HEK293T (cell line): ENCODE measurements around the gene SNAP25.

ENCODE experiments used
- BHLHE40 ChIP-seq: fragments of 450-650 bp; IDR thresholded peaks from 2 replicates; pipeline ENCODE4 v1.6.1; 2016; ENCODE audit warnings: mild to moderate bottlenecking, moderate library complexity, borderline replicate concordance
- ELF4 ChIP-seq: fragments of 450-650 bp; IDR thresholded peaks from 2 replicates; pipeline ENCODE4 v1.6.1; 2017; ENCODE audit warnings: antibody characterized with exemption
- FOXM1 ChIP-seq: fragments of 450-650 bp; IDR thresholded peaks from 2 replicates; pipeline ENCODE4 v1.6.1; 2017; ENCODE audit warnings: mild to moderate bottlenecking, borderline replicate concordance
- L3MBTL2 ChIP-seq: fragments of 450-650 bp; conservative IDR thresholded peaks from 2 replicates; pipeline ENCODE4 v1.6.1; 2016; ENCODE audit warnings: mild to moderate bottlenecking
- SP1 ChIP-seq: fragments of 450-650 bp; IDR thresholded peaks from 2 replicates; pipeline ENCODE4 v1.6.1; 2017
- SUZ12 ChIP-seq: fragments of 450-650 bp; IDR thresholded peaks from 2 replicates; pipeline ENCODE4 v1.6.1; 2016; ENCODE audit warnings: mild to moderate bottlenecking

- TF ChIP-seq ELF4 (no peak), SUZ12 (no peak), FOXM1 (no peak), SP1 (no peak), L3MBTL2 (no peak), BHLHE40 (no peak)
These were observed 37.2 kb downstream of the SNAP25 start for GRCh38 chr20:10255846-10256245.
